HG03139 (cell line): ENCODE data around the gene GALNT18.
"Not testable (repeated sequence)": the region's sequence is repeated elsewhere in the genome, so short reads cannot be mapped to it uniquely, and the experiment has no call there.

ENCODE experiments used
- ATAC-seq: cut with Tn5 transposase; IDR thresholded peaks from one replicate; pipeline ENCODE4 v1.9.1; 2021; ENCODE audit not compliant: unreplicated experiment

Gene GALNT18

GRCh38 chr11:11468954-11469353 is 152.9 kb downstream of the GALNT18 start:
- ATAC-seq: no peak

- no peak for ATAC-seq
These were observed 154.5 kb downstream of the GALNT18 start for GRCh38 chr11:11467312-11467711.

- no peak for ATAC-seq
These were observed 157.2 kb downstream of the GALNT18 start for GRCh38 chr11:11464555-11464954.

- ATAC-seq: no peak
These were observed 158.4 kb downstream of the GALNT18 start for GRCh38 chr11:11463405-11463804.

GRCh38 chr11:11461473-11461872 is 160.3 kb downstream of the GALNT18 start:
- ATAC-seq: no peak

GRCh38 chr11:11459578-11459977 is 162.2 kb downstream of the GALNT18 start:
- ATAC-seq: no peak

- no peak for ATAC-seq
These were observed 163.3 kb downstream of the GALNT18 start for GRCh38 chr11:11458485-11458884.

- no peak for ATAC-seq
These were observed 163.8 kb downstream of the GALNT18 start for GRCh38 chr11:11458001-11458400.

GRCh38 chr11:11456866-11457265 is 164.9 kb downstream of the GALNT18 start:
- no peak for ATAC-seq

GRCh38 chr11:11454671-11455223 is 167.1 kb downstream of the GALNT18 start:
- no peak for ATAC-seq

GRCh38 chr11:11451501-11452005 is 170.3 kb downstream of the GALNT18 start:
- ATAC-seq: peak; percentile 94

- ATAC-seq: no peak
These were observed 171.0 kb downstream of the GALNT18 start for GRCh38 chr11:11450744-11451362.

- no peak for ATAC-seq
These were observed 172.5 kb downstream of the GALNT18 start for GRCh38 chr11:11449327-11449726.

- ATAC-seq: no peak
These were observed 173.2 kb downstream of the GALNT18 start for GRCh38 chr11:11448626-11449025.

GRCh38 chr11:11447601-11448000 is 174.2 kb downstream of the GALNT18 start:
- not testable (repeated sequence) for ATAC-seq

- ATAC-seq: no peak
These were observed 174.8 kb downstream of the GALNT18 start for GRCh38 chr11:11446967-11447366.

GRCh38 chr11:11446564-11446963 is 175.2 kb downstream of the GALNT18 start:
- no peak for ATAC-seq

- no peak for ATAC-seq
These were observed 176.2 kb downstream of the GALNT18 start for GRCh38 chr11:11445441-11446185.

GRCh38 chr11:11444804-11445131 is 177.0 kb downstream of the GALNT18 start:
- ATAC-seq: no peak

GRCh38 chr11:11444027-11444803 is 177.6 kb downstream of the GALNT18 start:
- no peak for ATAC-seq

- no peak for ATAC-seq
These were observed 179.0 kb downstream of the GALNT18 start for GRCh38 chr11:11442791-11443190.
